SK-N-SH (cell line): ENCODE results near the gene MARVELD1. TPM values are rescaled to one million over a fixed set of nuclear protein-coding genes. Genes with fewer than 3 reads are reported as not detected.

Source experiments
- CTCF ChIA-PET: fragments of 300-600, 350-600 bp; formaldehyde crosslinking; extraction: SDS; loops from one replicate; lab custom pipeline; 2021; lab: Yijun Ruan, JAX
- POLR2A ChIA-PET: fragments of 350-600 bp; sonication (Branson Sonifier 250); formaldehyde crosslinking; extraction: SDS; loops from one replicate; lab custom pipeline; 2020; ENCODE audit warnings: antibody characterized with exemption, inconsistent platforms; lab: Yijun Ruan, JAX
- DNase-seq: peaks from one replicate; pipeline ENCODE4 v3.0.0; 2012
- H2AFZ ChIP-seq: fragments of 200-600 bp; sonication (generic); 2 replicates; pipeline ENCODE4 v1.8.1; 2016; ENCODE audit warnings: antibody characterized with exemption, mild to moderate bottlenecking, low read depth
- H3F3A ChIP-seq: fragments of 200-600 bp; sonication (generic); replicated peaks from 2 replicates; pipeline ENCODE3; 2016; ENCODE audit warnings: antibody characterized with exemption, mild to moderate bottlenecking; ENCODE audit not compliant: insufficient read depth
- H3K27ac ChIP-seq, 2 experiments: fragments of 200-500 bp in 1 of 2; fragments of 200-600 bp in 1 of 2; sonication (Bioruptor generic) in 1 of 2; sonication (generic), shearing (Covaris generic) in 1 of 2; 2 replicates each; pipeline versions ENCODE4 v1.5.1 to v1.6.1; 2014 to 2016; ENCODE audit warnings: low read depth in 2 of 2, inconsistent platforms in 1 of 2, low read length in 1 of 2, mild to moderate bottlenecking in 1 of 2, mixed read lengths in 1 of 2
- H3K27me3 ChIP-seq: fragments of 200-600 bp; sonication (generic), shearing (Covaris generic); 2 replicates; pipeline ENCODE4 v1.6.1; 2016; ENCODE audit warnings: mixed run types; ENCODE audit not compliant: insufficient read depth
- H3K36me3 ChIP-seq, 2 experiments: fragments of 200-500 bp in 1 of 2; fragments of 200-600 bp in 1 of 2; sonication (Bioruptor generic) in 1 of 2; sonication (generic) in 1 of 2; replicated peaks in 1 of 2; 2 replicates each; pipeline versions ENCODE3 to v1.5.1; 2014 to 2016; ENCODE audit warnings: low read length in 1 of 2, mild to moderate bottlenecking in 1 of 2; ENCODE audit not compliant: insufficient read depth in 2 of 2, control insufficient read depth in 1 of 2
- H3K4me1 ChIP-seq, 2 experiments: fragments of 200-500 bp in 1 of 2; fragments of 200-600 bp in 1 of 2; sonication (Bioruptor generic) in 1 of 2; sonication (generic), shearing (Covaris generic) in 1 of 2; 2 replicates each; pipeline versions ENCODE4 v1.5.1 to v1.6.1; 2014 to 2016; ENCODE audit warnings: low read depth in 1 of 2, low read length in 1 of 2, mixed run types in 1 of 2; ENCODE audit not compliant: insufficient read depth in 2 of 2, control insufficient read depth in 1 of 2
- H3K4me2 ChIP-seq: fragments of 200-600 bp; sonication (generic), shearing (Covaris generic); 2 replicates; pipeline ENCODE4 v1.6.1; 2017; ENCODE audit warnings: mixed run types
- H3K4me3 ChIP-seq, 2 experiments: fragments of 200-500 bp in 1 of 2; fragments of 200-600 bp in 1 of 2; sonication (Bioruptor generic) in 1 of 2; sonication (generic), shearing (Covaris generic) in 1 of 2; 2 replicates each; pipeline versions ENCODE4 v1.5.1 to v1.8.1; 2014 to 2016; ENCODE audit warnings: low read depth in 2 of 2, inconsistent platforms in 1 of 2, low read length in 1 of 2, mild to moderate bottlenecking in 1 of 2, mixed read lengths in 1 of 2, moderate library complexity in 1 of 2
- H3K79me2 ChIP-seq: fragments of 200-600 bp; sonication (generic); 2 replicates; pipeline ENCODE4 v1.8.1; 2017; ENCODE audit warnings: mild to moderate bottlenecking; ENCODE audit not compliant: insufficient read depth
- H3K9ac ChIP-seq: fragments of 200-600 bp; sonication (generic); 2 replicates; pipeline ENCODE4 v1.6.1; 2017; ENCODE audit warnings: mixed run types
- H3K9me2 ChIP-seq: fragments of 200-600 bp; sonication (generic); 2 replicates; pipeline ENCODE4 v1.6.1; 2017; ENCODE audit warnings: mixed run types
- H3K9me3 ChIP-seq: fragments of 200-600 bp; sonication (generic); 2 replicates; pipeline ENCODE4 v1.6.1; 2017; ENCODE audit warnings: mixed run types, mild to moderate bottlenecking, moderate library complexity
- H4K20me1 ChIP-seq: fragments of 200-600 bp; sonication (generic); 2 replicates; pipeline ENCODE4 v1.6.1; 2017; ENCODE audit warnings: mild to moderate bottlenecking, mixed run types; ENCODE audit not compliant: insufficient read depth
- ELF1 ChIP-seq: IDR thresholded peaks from 2 replicates; pipeline ENCODE4 v1.4.0; 2012
- EZH2phosphoT487 ChIP-seq: fragments of 200-600 bp; sonication (generic); IDR thresholded peaks from 2 replicates; pipeline ENCODE4 v1.6.1; 2017; ENCODE audit warnings: low read depth, mixed run types, mild to moderate bottlenecking, antibody characterized with exemption, moderate library complexity, borderline replicate concordance
- FOSL2 ChIP-seq: IDR thresholded peaks from 2 replicates; pipeline ENCODE4 v1.4.0; 2012; ENCODE audit warnings: low read depth, mild to moderate bottlenecking, moderate library complexity, borderline replicate concordance
- FOXM1 ChIP-seq: IDR thresholded peaks from 2 replicates; pipeline ENCODE4 v1.4.0; 2012; ENCODE audit warnings: low read depth, mild to moderate bottlenecking
- GATA2 ChIP-seq: sonication (generic); formaldehyde crosslinking; IDR thresholded peaks from 2 replicates; pipeline ENCODE4 v1.5.0; 2020; ENCODE audit warnings: mild to moderate bottlenecking, missing genetic modification reagents
- IRF3 ChIP-seq: fragments of 150-350 bp; IDR thresholded peaks from 2 replicates; pipeline ENCODE4 v1.6.1; 2016; ENCODE audit warnings: mild to moderate bottlenecking, low read depth, low read length
- MAX ChIP-seq: IDR thresholded peaks from 2 replicates; pipeline ENCODE4 v1.4.0; 2012; ENCODE audit warnings: low read depth
- MEF2A ChIP-seq: IDR thresholded peaks from 2 replicates; pipeline ENCODE4 v1.4.0; 2012; ENCODE audit warnings: low read depth, borderline replicate concordance
- MXI1 ChIP-seq: IDR thresholded peaks from 2 replicates; pipeline ENCODE4 v1.6.1; 2012; ENCODE audit warnings: mild to moderate bottlenecking, low read depth, low read length, improper control_type of control experiment
- NFIC ChIP-seq: IDR thresholded peaks from 2 replicates; pipeline ENCODE4 v1.4.0; 2012; ENCODE audit warnings: borderline replicate concordance
- NRF1 ChIP-seq: IDR thresholded peaks from 2 replicates; pipeline ENCODE4 v1.6.1; 2012; ENCODE audit warnings: low read depth, mild to moderate bottlenecking, low read length
- RAD21 ChIP-seq: IDR thresholded peaks from 2 replicates; pipeline ENCODE4 v1.6.1; 2012; ENCODE audit warnings: mild to moderate bottlenecking, low read length
- RXRA ChIP-seq: IDR thresholded peaks from 2 replicates; pipeline ENCODE4 v1.4.0; 2012; ENCODE audit warnings: low read depth, mild to moderate bottlenecking, borderline replicate concordance
- SMC3 ChIP-seq: IDR thresholded peaks from 2 replicates; pipeline ENCODE4 v1.6.1; 2012; ENCODE audit warnings: low read depth, low read length, improper control_type of control experiment
- TAF1 ChIP-seq: IDR thresholded peaks from 2 replicates; pipeline ENCODE4 v1.6.1; 2012; ENCODE audit warnings: low read depth, mild to moderate bottlenecking, low read length, moderate library complexity, borderline replicate concordance
- TCF12 ChIP-seq: IDR thresholded peaks from 2 replicates; pipeline ENCODE4 v1.4.0; 2012
- USF2 ChIP-seq: fragments of 150-350 bp; IDR thresholded peaks from 2 replicates; pipeline ENCODE4 v1.6.1; 2017; ENCODE audit warnings: antibody characterized with exemption, low read length, low read depth, borderline replicate concordance
- YY1 ChIP-seq: IDR thresholded peaks from 2 replicates; pipeline ENCODE4 v1.4.0; 2012; ENCODE audit warnings: low read depth, mild to moderate bottlenecking
- ZBTB33 ChIP-seq: IDR thresholded peaks from 2 replicates; pipeline ENCODE4 v1.4.0; 2012; ENCODE audit warnings: low read depth, borderline replicate concordance
- WGBS: methylation state at CpG from one replicate; pipeline ENCODE4 v1.1.6; 2017; ENCODE audit warnings: low lambda C conversion rate; 5-methylcytosine and 5-hydroxymethylcytosine counted together
- polyA plus RNA-seq, 3 experiments: library from polyadenylated mRNA; depleted of rRNA; stranded (reverse); fragments of >200 nt; gene quantifications; 2 replicates each; pipeline ENCODE4 v1.2.3, GENCODE V29; 2012

Gene MARVELD1
- polyA plus RNA-seq, 1 of the 3 experiments (the other 2 are of a cell fraction) = 53.0 TPM

GRCh38 chr10:97754726-97755125 is 41.2 kb downstream of the MARVELD1 start (continued):
- no peak for TF ChIP-seq EZH2phosphoT487

GRCh38 chr10:97755718-97756117 is 42.2 kb downstream of the MARVELD1 start:
- H3K4me1 ChIP-seq = peaks cover 0 to 6% of the 10 kb centered on the region in 2 experiments; a peak in 1 of 4 replicates
- no peak overlapping the region for H3K27ac ChIP-seq
- no peaks in the 10 kb centered on the region for H3K9me3 ChIP-seq
- H3K9ac ChIP-seq = no peak overlapping the region
- no peaks in the 10 kb centered on the region for H4K20me1 ChIP-seq
- H3K36me3 ChIP-seq = peaks cover 31 to 82% of the 10 kb centered on the region in 2 experiments
- no peak overlapping the region for H3K4me3 ChIP-seq
- ChIA-PET CTCF (interaction anchor here (0.9 to 13.8 kb wide), 6 partner anchors 17 to 116 kb away, joined by 3 to 162 read pairs (median 6); partner anchors contain the start of gene SFRP5), POLR2A (interaction anchor here (0.8 kb wide), 1 partner anchor 112 kb away, joined by 5 read pairs; no protein-coding TSS in a partner anchor)
- no peaks in the 10 kb centered on the region for H3K9me2 ChIP-seq
- H3F3A ChIP-seq = no peaks in the 10 kb centered on the region
- no peak for TF ChIP-seq FOXM1
- TF ChIP-seq NFIC = no peak
- no peak for TF ChIP-seq MEF2A
- no peak for TF ChIP-seq FOSL2
- no peak for TF ChIP-seq MAX
- no peak for TF ChIP-seq TAF1
- no peak for TF ChIP-seq GATA2 (CRISPR knock-in tag)
- TF ChIP-seq TCF12 = no peak
- TF ChIP-seq SMC3 = no peak
- no peak for TF ChIP-seq EZH2phosphoT487
- TF ChIP-seq YY1 = no peak
- no peak for TF ChIP-seq RXRA
- TF ChIP-seq ELF1 = no peak
- no peak for TF ChIP-seq NRF1
- no peak for TF ChIP-seq RAD21
- no peak for TF ChIP-seq MXI1
- TF ChIP-seq IRF3 = no peak
- TF ChIP-seq ZBTB33 = no peak
- no peak for TF ChIP-seq USF2
- H2AFZ ChIP-seq = no peak overlapping the region
- H3K79me2 ChIP-seq = no peaks in the 10 kb centered on the region
- H3K4me2 ChIP-seq = no peak overlapping the region
- WGBS = 86% methylated on average over 1 of the region's 6 CpGs
- H3K27me3 ChIP-seq = no peaks in the 10 kb centered on the region
- DNase-seq = no peak
